ENCODE results near the gene IER2.

GRCh38 chr19:13109361-13110098, 40.7 kb upstream of the IER2 start:
- no peak for TF ChIP-seq CTCF (IDR thresholded peaks at IDR 0.05; ENCODE audit: poor library complexity)
- no peak for TF ChIP-seq EZH2 (IDR thresholded peaks at IDR 0.05; ENCODE audit: borderline replicate concordance)
